GM19240 (cell line): ENCODE data around the gene CDH13.

Experiments
- DNase-seq: peaks from one replicate; pipeline ENCODE4 v3.0.0; 2011; ENCODE audit warnings: low spot score; ENCODE audit not compliant: insufficient read length

The CDH13 gene

GRCh38 chr16:83818276-83818675 lies 1191.5 kb downstream of the CDH13 start:
- DNase-seq: no peak

DNA sequence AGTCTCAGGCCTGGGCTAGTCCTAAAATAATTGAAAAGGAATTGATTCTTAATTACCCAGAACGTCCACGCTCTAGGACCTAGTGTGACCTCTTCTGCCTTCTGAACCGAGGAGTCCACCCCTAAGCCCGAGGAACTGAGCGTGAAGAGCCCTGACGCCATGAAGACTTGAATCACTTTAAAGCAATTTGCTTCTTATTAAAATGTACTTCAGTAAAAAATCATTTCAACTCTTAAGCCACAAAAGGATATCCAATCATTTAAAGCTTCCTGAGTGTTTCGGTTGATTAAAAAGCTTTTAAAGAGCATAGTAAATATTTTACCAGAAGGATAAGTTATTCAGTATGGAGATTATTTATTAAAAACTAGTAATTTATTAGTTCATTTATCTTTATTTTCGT lies 1192.6 kb downstream of the CDH13 start:
- no peak for DNase-seq

- peak; percentile 91 for DNase-seq
Measured at GRCh38 chr16:83826146-83826913, 1199.6 kb downstream of the CDH13 start.

DNA sequence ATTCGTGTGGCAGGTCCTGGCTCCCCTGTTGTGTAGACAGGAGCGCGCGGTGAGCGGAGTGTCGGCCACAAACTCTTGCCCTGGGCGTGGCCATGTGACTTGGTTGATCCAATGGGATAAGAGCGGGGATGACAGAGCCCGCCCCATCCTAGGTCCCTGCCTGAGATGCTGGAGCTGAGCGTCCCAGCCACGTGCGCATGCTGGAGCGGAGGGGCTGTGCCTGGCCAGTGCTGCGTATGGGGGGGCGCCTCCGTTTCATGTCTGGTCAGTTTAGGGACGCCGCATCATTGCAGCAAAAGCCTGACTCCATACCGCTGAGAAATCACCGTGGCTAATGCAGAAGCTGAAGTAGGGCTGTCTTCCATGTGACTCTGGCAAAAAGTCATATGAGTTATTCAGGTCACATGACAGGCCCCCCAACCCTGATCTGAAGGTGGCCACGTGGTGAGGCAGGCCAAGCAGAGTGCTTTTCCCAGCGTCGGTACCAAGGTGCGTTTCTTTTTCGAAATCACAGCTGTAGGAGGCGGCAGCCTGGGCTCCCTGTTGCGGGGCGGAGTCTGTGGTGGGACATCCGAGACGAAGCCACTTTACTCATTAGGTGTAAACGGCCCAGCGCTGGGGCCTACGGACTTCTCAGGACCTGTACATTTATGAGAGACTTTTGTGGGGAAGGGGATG lies 1203.5 kb downstream of the CDH13 start:
- DNase-seq: no peak

DNA sequence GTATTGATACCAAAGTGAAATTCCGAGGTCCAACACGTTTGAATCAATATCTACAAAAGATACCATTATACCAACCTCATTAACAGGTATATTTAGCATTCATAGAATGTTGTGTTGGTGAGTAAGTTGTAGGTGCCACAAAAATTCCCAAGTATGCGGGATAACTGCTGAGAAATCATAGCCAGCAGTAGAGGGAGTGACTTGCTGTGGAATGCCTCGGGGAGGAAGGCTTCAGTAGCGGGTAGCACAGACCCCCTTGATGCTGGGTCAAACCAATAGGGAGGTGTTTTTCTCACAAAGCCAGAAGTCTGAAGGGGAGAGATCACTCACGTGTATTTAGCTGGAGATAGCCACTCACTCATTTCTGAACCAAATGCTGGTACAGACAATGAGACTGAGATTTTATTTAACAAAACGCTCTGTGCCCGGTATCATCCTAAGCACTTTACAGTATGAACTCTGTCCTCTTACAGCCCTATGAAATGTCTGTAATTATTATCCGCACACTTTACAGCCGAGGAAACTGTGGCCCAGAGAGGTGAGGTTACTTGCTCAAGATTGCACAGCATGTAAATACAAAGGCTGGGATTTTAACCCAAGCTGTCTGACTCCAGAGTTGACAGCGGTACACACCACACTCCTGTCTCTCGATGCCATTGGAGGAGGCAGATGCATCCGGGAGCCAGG lies 1204.1 kb downstream of the CDH13 start:
- DNase-seq: no peak

DNA sequence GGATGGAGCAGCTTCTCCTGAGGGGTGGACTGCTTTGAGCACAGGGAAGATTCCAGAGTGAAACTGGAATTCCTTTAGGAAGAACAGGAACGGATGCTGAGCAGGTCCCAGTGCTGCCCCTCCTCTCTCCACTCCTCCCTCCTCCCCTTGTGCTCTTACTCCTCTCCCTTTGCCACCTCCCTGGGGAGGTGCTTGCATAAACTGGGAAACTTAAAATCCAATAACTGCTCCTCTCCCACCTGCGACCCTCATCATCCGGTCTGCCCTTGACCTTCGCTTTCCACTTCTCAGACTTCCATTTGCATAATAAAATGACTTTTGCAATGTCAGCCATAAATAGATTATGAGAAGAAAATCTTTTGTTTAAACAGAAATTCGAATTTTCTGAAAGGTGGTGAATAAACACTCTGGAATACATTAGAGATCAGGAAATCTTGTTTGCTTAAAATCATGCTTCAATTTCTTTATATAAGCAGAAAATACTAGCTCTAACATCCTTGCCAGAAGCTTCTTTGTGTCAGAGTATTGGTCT lies 1204.8 kb downstream of the CDH13 start:
- no peak for DNase-seq

DNA sequence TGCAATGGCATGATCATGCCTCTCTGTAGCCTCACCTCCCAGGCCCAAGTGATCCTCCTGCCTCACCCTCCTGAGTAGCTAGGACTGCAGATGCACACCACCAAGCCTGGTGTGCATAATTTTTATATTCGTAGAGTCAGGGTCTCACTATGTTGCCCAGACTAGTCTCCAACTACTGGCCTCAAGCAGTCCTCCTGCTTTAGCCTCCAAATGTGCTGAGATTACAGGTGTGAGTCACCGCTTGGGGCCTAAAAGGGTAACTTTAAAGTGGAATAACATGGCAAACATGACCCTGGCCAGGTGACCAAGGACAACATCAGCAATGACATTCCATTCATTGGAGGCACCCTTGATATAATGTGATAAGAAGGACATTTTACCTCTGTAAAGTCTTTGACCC lies 1207.2 kb downstream of the CDH13 start:
- no peak for DNase-seq

GRCh38 chr16:83835586-83836566 lies 1209.1 kb downstream of the CDH13 start:
- no peak for DNase-seq

- DNase-seq: no peak
Measured at GRCh38 chr16:83837566-83837965, 1210.8 kb downstream of the CDH13 start.

GRCh38 chr16:83838151-83838550 lies 1211.4 kb downstream of the CDH13 start:
- DNase-seq: no peak

- no peak for DNase-seq
Measured at GRCh38 chr16:83839561-83839960, 1212.8 kb downstream of the CDH13 start.

GRCh38 chr16:83840060-83840617 lies 1213.4 kb downstream of the CDH13 start:
- no peak for DNase-seq

GRCh38 chr16:83842291-83842690 lies 1215.5 kb downstream of the CDH13 start:
- DNase-seq: no peak

DNA sequence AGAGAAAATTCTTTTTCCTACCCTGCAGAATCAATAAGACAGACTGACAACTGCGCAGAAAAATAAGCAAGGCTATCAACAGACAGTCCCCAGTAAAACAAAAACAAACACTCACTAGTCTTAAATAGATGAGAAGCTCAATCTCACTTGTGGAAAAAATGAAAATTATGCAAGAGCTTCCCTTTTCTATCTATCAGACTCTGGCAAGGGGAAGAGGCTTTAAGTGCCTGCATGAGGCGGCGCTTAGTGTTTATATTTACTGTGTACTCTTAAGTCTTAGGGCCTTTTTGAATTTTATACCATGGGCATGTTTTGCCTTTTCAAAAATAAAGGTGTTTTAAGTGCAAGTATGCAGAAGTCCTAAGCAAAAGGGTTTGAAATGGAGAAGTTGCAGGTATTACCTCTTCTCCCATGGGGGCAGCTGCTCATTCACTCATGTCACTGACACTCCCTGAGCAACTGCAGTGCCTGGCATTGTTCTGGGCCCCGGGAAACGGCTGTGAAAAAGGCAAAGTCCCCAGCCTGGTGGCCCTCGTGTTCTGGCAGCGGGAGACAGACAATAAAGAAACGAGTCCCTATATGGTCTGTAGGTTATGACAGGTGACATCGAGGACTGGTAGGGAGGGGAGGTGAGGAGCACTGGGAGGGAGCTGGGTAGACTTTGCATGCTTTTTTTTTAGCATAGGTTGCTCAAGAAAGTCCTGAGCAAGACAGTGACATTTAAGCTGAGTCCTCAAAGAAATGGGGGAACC lies 1216.2 kb downstream of the CDH13 start:
- DNase-seq: no peak

- no peak for DNase-seq
Measured at GRCh38 chr16:83843657-83844056, 1216.9 kb downstream of the CDH13 start.

DNA sequence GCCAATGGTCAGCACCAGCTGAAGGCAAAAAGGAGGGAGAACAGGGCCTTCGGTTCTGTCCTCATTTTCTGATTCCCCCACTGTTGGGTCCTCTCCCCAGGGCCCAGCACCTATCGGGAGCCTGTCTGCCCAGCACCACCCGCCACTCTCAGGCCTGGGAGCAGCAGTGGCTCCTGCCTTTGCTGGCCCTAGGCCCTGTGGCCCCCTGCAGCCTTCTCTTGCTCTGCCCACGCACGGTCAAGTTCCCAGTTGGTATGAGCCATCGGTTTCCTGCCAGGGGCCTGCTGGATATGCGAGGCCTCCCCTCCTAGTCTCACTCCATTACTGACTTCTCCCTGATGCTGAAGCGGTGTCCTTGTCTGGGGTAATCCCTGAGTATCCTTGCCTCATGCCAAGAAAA lies 1218.5 kb downstream of the CDH13 start:
- no peak for DNase-seq

DNA sequence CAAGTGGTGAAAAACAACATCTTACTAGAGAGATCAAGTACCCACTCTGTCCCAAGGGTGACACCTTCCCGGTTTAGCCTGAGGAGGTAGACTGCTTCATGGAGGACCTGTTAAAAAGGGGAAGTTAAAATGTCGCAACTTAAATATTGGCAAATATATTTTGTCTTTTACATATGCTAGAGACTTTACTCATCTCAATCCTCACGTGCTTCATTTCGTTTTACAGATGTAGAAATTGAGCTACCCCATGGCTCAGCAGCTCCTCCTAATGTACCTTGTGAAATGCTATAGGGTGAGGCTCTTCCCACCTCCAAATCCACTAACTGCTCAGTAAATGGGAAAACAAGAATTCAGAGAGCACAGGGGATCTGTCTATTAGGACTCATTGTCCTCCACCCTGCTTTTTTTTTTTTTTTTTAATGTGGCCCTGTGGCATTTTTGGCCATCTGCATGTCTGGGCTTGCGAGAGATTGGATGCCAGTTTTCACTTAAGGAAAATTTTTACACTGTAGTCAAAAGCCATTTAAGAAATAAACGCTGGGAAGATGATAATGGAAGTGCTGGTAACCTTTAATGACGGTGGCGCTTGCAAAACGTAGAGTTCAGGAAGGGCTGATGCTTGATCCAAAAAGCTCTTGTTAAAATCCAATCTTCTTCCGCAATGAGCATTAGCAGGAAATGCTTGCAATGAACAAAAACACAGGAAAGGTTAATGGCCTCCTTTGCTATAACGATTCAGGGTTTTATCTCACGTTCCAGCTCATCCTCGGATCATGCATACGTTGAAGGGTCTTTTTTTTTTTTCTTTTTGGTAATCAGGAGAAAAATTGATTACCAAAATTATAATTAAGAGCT lies 1220.8 kb downstream of the CDH13 start:
- no peak for DNase-seq

GRCh38 chr16:83849421-83849820 lies 1222.7 kb downstream of the CDH13 start:
- DNase-seq: no peak
